K562 (cell line): ENCODE data around the gene SLC20A1.

ENCODE experiments used
- BRD4 ChIP-seq: fragments of 200-600 bp; sonication (generic); IDR thresholded peaks from 2 replicates; pipeline ENCODE4 v1.6.1; 2017; ENCODE audit warnings: inconsistent platforms
- CREB1 ChIP-seq, 2 experiments: sonication (generic) in 1 of 2; formaldehyde crosslinking in 1 of 2; IDR thresholded peaks; 2 replicates each; pipeline versions ENCODE4 v1.6.1 to v1.8.0; 2012 to 2022; ENCODE audit warnings: inconsistent platforms in 1 of 2, mild to moderate bottlenecking in 1 of 2, missing genetic modification reagents in 1 of 2, moderate library complexity in 1 of 2
- CTCF ChIP-seq, 3 experiments: IDR thresholded peaks in 2 of 3; conservative IDR thresholded peaks in 1 of 3; 2 replicates each; pipeline ENCODE4 v1.5.1; 2011 to 2012; ENCODE audit warnings: low read length in 3 of 3, mild to moderate bottlenecking in 3 of 3, control low read depth in 2 of 3, improper control_type of control experiment in 1 of 3, inconsistent platforms in 1 of 3, low read depth in 1 of 3, mixed read lengths in 1 of 3, moderate library complexity in 1 of 3; ENCODE audit not compliant: insufficient read depth in 2 of 3
- MAFK ChIP-seq: IDR thresholded peaks from 2 replicates; pipeline ENCODE4 v1.6.1; 2011; ENCODE audit warnings: low read length, improper control_type of control experiment
- PRDM10 ChIP-seq: fragments of 450-650 bp; IDR thresholded peaks from 2 replicates; pipeline ENCODE4 v1.6.1; 2018; ENCODE audit not compliant: partially characterized antibody
- REST ChIP-seq, 2 experiments: fragments of 450-650 bp; formaldehyde crosslinking in 1 of 2; IDR thresholded peaks; 2 replicates each; pipeline versions ENCODE4 v1.4.0 to v1.6.1; 2014 to 2020; ENCODE audit warnings: mild to moderate bottlenecking in 2 of 2, borderline replicate concordance in 1 of 2, low read depth in 1 of 2
- SIX5 ChIP-seq, 2 experiments: IDR thresholded peaks; 2 replicates each; pipeline ENCODE4 v1.6.1; 2011; ENCODE audit warnings: low read length in 2 of 2, borderline replicate concordance in 1 of 2, low read depth in 1 of 2, mild to moderate bottlenecking in 1 of 2, moderate library complexity in 1 of 2; ENCODE audit not compliant: insufficient read depth in 1 of 2
- TARDBP ChIP-seq: fragments of 450-650 bp; IDR thresholded peaks from 2 replicates; pipeline ENCODE4 v1.6.1; 2016
- TRIM24 ChIP-seq, 2 experiments: fragments of 450-650 bp; IDR thresholded peaks; 2 replicates each; pipeline ENCODE4 v1.6.1; 2016
- TRIM28 ChIP-seq: fragments of 450-650 bp; IDR thresholded peaks from 2 replicates; pipeline ENCODE4 v1.6.1; 2017
- ZNF224 ChIP-seq: sonication (generic); formaldehyde crosslinking; IDR thresholded peaks from 2 replicates; pipeline ENCODE4 v1.8.0; 2022; ENCODE audit warnings: mild to moderate bottlenecking, missing genetic modification reagents
- ZNF23 ChIP-seq: fragments of 250-450 bp; sonication (Bioruptor Pico); IDR thresholded peaks from 2 replicates; pipeline ENCODE4 v1.4.0; 2020; ENCODE audit warnings: mild to moderate bottlenecking

- TF ChIP-seq ZNF23 (no peak), CTCF (IDR thresholded peaks at IDR 0.05 in 2 of 3, conservative IDR thresholded peaks at IDR 0.05 in 1 of 3; ENCODE audit: insufficient read depth in 2 of 3, low read depth in 1 of 3, low read length in 3 of 3) (no peak), REST (IDR thresholded peaks at IDR 0.05; ENCODE audit: borderline replicate concordance) (no peak), REST (CRISPR knock-in tag; IDR thresholded peaks at IDR 0.05; ENCODE audit: low read depth) (no peak), TARDBP (no peak), ZNF224 (CRISPR knock-in tag) (no peak), TRIM28 (no peak), SIX5 (IDR thresholded peaks at IDR 0.05; ENCODE audit: borderline replicate concordance in 1 of 2, insufficient read depth in 1 of 2, low read depth in 1 of 2, low read length in 2 of 2) (no peak), CREB1 (IDR thresholded peaks at IDR 0.05) (no peak), CREB1 (CRISPR knock-in tag; IDR thresholded peaks at IDR 0.05) (no peak), TRIM24 (IDR thresholded peaks at IDR 0.05) (no peak), MAFK (no peak), PRDM10 (no peak), BRD4 (no peak)
These were observed 2.8 kb upstream of the SLC20A1 start for GRCh38 chr2:112642966-112643365.
